ENCODE results near the gene GSTA2.

Gene GSTA2

DNA sequence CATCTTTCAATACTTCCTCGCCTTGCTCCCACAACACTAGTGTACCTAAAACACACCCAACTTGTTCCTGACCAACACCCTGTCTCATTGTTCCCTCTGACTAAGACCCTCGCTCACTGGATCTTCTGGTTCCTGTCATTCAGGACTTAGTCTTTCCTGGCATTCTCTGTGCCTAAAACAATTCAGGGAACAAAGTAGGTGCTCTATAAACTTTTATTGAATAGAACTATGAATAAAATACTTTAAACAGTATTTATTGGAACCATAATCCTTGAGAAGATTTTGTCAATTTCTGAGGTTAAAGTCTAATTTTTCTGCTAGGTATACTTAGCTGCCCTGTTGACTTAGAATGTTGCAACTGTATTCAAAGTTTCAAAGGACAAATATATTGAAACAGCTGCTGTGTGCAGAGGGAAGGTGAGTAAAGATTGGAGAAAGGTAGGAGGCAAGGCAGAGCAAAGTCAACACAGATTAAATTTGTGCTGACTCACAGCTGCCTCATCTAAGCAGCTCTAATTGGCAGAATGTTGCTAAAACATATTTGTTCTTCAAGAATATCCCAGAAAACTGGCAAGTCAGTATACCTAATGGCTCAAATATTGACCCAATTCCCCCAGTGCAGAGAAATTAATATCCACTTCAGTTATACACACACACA is 37.6 kb downstream of the GSTA2 start:
- TF ChIP-seq CTCF (IDR thresholded peaks at IDR 0.05): no peak
- Histone ChIP-seq H3K9me3 (ENCODE audit: control insufficient read depth, low read length) (no peaks in the 10 kb centered on the region), H3K36me3 (ENCODE audit: control insufficient read depth, insufficient read depth, low read length) (no peaks in the 10 kb centered on the region), H3K4me1 (no peaks in the 10 kb centered on the region), H3K79me2 (no peaks in the 10 kb centered on the region), H2AFZ (peak overlapping the region; percentile 47), H3K4me3 (ENCODE audit: low read depth, low read length) (no peak overlapping the region), H3K27me3 (ENCODE audit: control insufficient read depth, insufficient read depth, low read length) (no peaks in the 10 kb centered on the region), H3K4me2 (ENCODE audit: low read length) (no peak overlapping the region), H3K27ac (no peak overlapping the region), H3K9ac (no peak overlapping the region)

DNA sequence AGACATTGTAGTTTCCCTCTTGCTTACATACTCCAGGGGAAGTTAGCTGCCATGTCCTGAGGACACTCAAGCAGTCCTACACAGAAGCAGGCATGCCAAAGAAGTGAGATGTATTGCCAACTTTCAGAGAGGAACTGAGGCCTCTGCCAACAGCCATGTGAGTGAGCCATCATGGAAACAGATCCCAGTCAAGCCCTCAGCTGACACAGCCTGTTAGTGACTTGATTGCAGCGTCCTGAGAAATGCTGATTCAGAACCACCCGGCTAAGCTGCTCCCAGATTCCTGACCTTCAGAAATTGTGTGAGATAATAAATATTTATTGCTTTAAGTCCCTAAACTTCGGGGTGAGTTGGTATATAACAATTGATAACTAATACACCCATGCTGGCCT is 38.1 kb downstream of the GSTA2 start:
- Histone ChIP-seq H3K4me3 (ENCODE audit: low read depth, low read length) (no peak overlapping the region), H2AFZ (peak overlapping the region; percentile 16), H3K4me1 (no peaks in the 10 kb centered on the region), H3K9ac (no peak overlapping the region), H3K9me3 (ENCODE audit: control insufficient read depth, low read length) (no peaks in the 10 kb centered on the region), H3K4me2 (ENCODE audit: low read length) (no peak overlapping the region), H3K79me2 (no peaks in the 10 kb centered on the region), H3K27me3 (ENCODE audit: control insufficient read depth, insufficient read depth, low read length) (no peaks in the 10 kb centered on the region), H3K36me3 (ENCODE audit: control insufficient read depth, insufficient read depth, low read length) (no peaks in the 10 kb centered on the region), H3K27ac (no peak overlapping the region)
- no peak for TF ChIP-seq CTCF (IDR thresholded peaks at IDR 0.05)

DNA sequence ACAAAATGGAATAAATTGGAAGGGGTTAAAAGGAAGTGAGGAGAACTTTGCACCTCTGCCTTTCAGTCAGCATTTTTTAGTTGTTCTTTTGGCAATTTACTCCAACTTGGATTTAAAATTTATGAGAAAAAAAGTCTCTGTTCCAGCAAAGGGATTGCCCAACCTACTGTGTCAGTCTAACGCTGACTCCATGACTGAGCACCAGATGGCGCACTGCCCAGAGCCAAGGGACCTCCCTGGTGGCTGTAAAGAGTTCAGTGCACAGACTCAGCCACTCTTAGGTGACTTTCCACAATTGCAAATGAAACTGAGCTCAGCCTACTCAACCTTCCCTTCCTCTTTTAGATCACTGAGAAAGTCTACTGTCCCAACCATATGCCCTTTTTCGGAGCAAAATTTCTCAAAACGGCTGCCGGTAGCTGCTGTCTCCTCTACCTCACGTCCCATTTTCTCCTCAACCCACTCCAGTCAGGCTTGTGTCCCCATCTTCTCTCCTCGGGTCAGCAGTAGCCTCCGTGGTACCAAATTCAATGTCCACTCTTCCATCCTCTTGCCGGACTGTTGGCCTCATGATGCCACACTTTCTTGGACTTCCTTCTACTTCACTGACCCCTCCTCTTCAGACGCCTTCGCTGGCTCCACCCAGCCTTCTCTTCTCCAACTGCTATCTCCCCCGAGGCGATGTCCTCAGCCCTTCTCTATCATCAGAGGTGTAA is 38.7 kb downstream of the GSTA2 start:
- Histone ChIP-seq H3K36me3 (ENCODE audit: control insufficient read depth, insufficient read depth, low read length) (no peaks in the 10 kb centered on the region), H3K4me3 (ENCODE audit: low read depth, low read length) (no peak overlapping the region), H3K27me3 (ENCODE audit: control insufficient read depth, insufficient read depth, low read length) (no peaks in the 10 kb centered on the region), H3K9ac (no peak overlapping the region), H3K4me2 (ENCODE audit: low read length) (no peak overlapping the region), H3K9me3 (ENCODE audit: control insufficient read depth, low read length) (no peaks in the 10 kb centered on the region), H3K27ac (no peak overlapping the region), H3K4me1 (no peaks in the 10 kb centered on the region), H2AFZ (no peak overlapping the region), H3K79me2 (no peaks in the 10 kb centered on the region)
- peak; percentile 55 for TF ChIP-seq CTCF (IDR thresholded peaks at IDR 0.05)

DNA sequence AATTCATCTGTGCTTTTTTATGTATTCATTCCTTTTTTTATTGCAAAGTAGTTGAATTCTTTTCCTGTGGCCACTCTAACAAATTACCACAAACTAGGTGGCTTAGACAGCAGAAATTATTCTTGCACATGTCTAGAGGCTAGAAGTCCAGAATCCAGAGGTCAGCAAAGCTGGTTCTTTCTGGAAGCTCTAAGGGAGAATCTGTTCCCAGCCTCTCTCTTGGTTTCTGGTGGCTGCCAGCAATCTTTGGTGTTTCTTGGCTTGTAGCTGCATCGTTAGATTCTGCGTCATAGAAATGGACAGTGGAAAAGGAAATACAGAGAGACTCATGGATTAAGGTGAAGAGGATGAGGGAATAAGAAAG is 39.3 kb downstream of the GSTA2 start:
- Histone ChIP-seq H3K79me2 (no peaks in the 10 kb centered on the region), H3K36me3 (ENCODE audit: control insufficient read depth, insufficient read depth, low read length) (no peaks in the 10 kb centered on the region), H3K9ac (no peak overlapping the region), H3K27ac (no peak overlapping the region), H3K4me1 (no peaks in the 10 kb centered on the region), H3K4me3 (ENCODE audit: low read depth, low read length) (no peak overlapping the region), H3K27me3 (ENCODE audit: control insufficient read depth, insufficient read depth, low read length) (no peaks in the 10 kb centered on the region), H3K4me2 (ENCODE audit: low read length) (no peak overlapping the region), H3K9me3 (ENCODE audit: control insufficient read depth, low read length) (no peaks in the 10 kb centered on the region), H2AFZ (no peak overlapping the region)
- no peak for TF ChIP-seq CTCF (IDR thresholded peaks at IDR 0.05)

DNA sequence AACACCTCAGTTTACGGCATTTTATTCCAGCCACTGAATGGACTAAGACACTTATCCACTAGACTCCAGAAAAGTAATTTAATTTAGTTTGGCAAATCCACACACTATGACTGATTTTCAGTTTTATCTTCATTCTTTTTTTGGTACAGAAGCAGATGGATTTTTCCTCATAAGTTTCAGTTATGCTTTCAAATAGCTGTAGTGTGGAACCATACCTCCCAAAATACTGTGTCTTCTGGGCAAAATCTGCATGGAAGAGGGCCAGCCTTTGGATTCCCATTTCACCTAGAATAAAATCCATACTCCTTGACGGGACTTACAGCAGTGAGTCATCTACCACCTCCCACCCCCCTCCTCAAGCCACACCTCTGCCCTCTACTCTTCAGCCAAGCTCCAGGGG is 43.0 kb downstream of the GSTA2 start:
- Histone ChIP-seq H3K4me3 (ENCODE audit: low read depth, low read length) (no peak overlapping the region), H2AFZ (no peak overlapping the region), H3K9ac (no peak overlapping the region), H3K79me2 (no peaks in the 10 kb centered on the region), H3K36me3 (ENCODE audit: control insufficient read depth, insufficient read depth, low read length) (no peaks in the 10 kb centered on the region), H3K27me3 (ENCODE audit: control insufficient read depth, insufficient read depth, low read length) (no peaks in the 10 kb centered on the region), H3K9me3 (ENCODE audit: control insufficient read depth, low read length) (no peaks in the 10 kb centered on the region), H3K27ac (no peak overlapping the region), H3K4me1 (no peaks in the 10 kb centered on the region), H3K4me2 (ENCODE audit: low read length) (no peak overlapping the region)
- TF ChIP-seq CTCF (IDR thresholded peaks at IDR 0.05): no peak
